DND-41 (cell line): ENCODE data around the gene CD7.

ENCODE experiments used
- ATAC-seq: fragments of 200-7000 bp; cut with Tn5 transposase; 3 replicates; pipeline ENCODE4 v1.9.1; 2021; ENCODE audit warnings: low read depth; ENCODE audit not compliant: insufficient read depth
- DNase-seq: peaks from one replicate; pipeline ENCODE4 v3.0.0-alpha.2; 2020
- H2AFZ ChIP-seq: 2 replicates; pipeline ENCODE4 v1.6.0; 2012; ENCODE audit warnings: low read depth, low read length
- H3K27ac ChIP-seq: 2 replicates; pipeline ENCODE4 v1.5.1; 2012; ENCODE audit warnings: low read length, inconsistent platforms
- H3K27me3 ChIP-seq: fragments of 200-600 bp; sonication (generic); 2 replicates; pipeline ENCODE4 v1.6.0; 2012; ENCODE audit warnings: low read length, mild to moderate bottlenecking, inconsistent platforms; ENCODE audit not compliant: insufficient read depth, poor library complexity
- H3K36me3 ChIP-seq: 2 replicates; pipeline ENCODE4 v1.5.1; 2012; ENCODE audit warnings: low read length, inconsistent platforms; ENCODE audit not compliant: insufficient read depth
- H3K4me1 ChIP-seq: 2 replicates; pipeline ENCODE4 v1.5.1; 2012; ENCODE audit warnings: mild to moderate bottlenecking, low read length; ENCODE audit not compliant: insufficient read depth
- H3K4me2 ChIP-seq: 2 replicates; pipeline ENCODE4 v1.6.0; 2012; ENCODE audit warnings: mild to moderate bottlenecking, moderate library complexity, low read length, inconsistent platforms; ENCODE audit not compliant: insufficient read depth
- H3K4me3 ChIP-seq, 2 experiments: fragments of 200-600 bp in 1 of 2; shearing (Covaris generic) in 1 of 2; 2 replicates each; pipeline ENCODE4 v1.5.1; 2012 to 2016; ENCODE audit warnings: inconsistent platforms in 2 of 2, low read length in 2 of 2, mild to moderate bottlenecking in 2 of 2, low read depth in 1 of 2, moderate library complexity in 1 of 2
- H3K79me2 ChIP-seq: 2 replicates; pipeline ENCODE4 v1.6.0; 2012; ENCODE audit warnings: low read length, inconsistent platforms; ENCODE audit not compliant: insufficient read depth
- H3K9ac ChIP-seq: 2 replicates; pipeline ENCODE4 v1.6.0; 2012; ENCODE audit warnings: low read depth, mild to moderate bottlenecking, inconsistent platforms, low read length, moderate library complexity
- H3K9me3 ChIP-seq: 2 replicates; pipeline ENCODE4 v1.5.1; 2012; ENCODE audit warnings: low read length, moderate library complexity, mild to moderate bottlenecking, inconsistent platforms; ENCODE audit not compliant: insufficient read depth, severe bottlenecking
- H4K20me1 ChIP-seq: 2 replicates; pipeline ENCODE4 v1.6.0; 2012; ENCODE audit warnings: low read length; ENCODE audit not compliant: insufficient read depth
- CTCF ChIP-seq: IDR thresholded peaks from 2 replicates; pipeline ENCODE4 v1.5.1; 2012; ENCODE audit warnings: borderline replicate concordance, low read length, moderate library complexity, mild to moderate bottlenecking; ENCODE audit not compliant: poor library complexity, severe bottlenecking; ENCODE audit errors: extremely low read depth
- EZH2 ChIP-seq: IDR thresholded peaks from 3 replicates; pipeline ENCODE4 v1.6.1; 2012; ENCODE audit warnings: borderline replicate concordance, low read depth, mild to moderate bottlenecking, moderate library complexity, low read length, inconsistent platforms; ENCODE audit not compliant: severe bottlenecking

Gene CD7

GRCh38 chr17:82314012-82314726 lies 3.2 kb downstream of the CD7 start:
- no peaks in the 10 kb centered on the region for H3K27me3 ChIP-seq
- TF ChIP-seq EZH2 (no peak), CTCF (no peak)
- peaks cover 37% of the 10 kb centered on the region for H3K36me3 ChIP-seq
- DNase-seq (no peak), ATAC-seq (no peak)
- peak overlapping the region; percentile 84 for H3K4me2 ChIP-seq
- no peak overlapping the region for H3K4me3 ChIP-seq
- H2AFZ ChIP-seq = no peak overlapping the region
- peak overlapping the region; percentile 37; the same call in 1 of the 2 replicates for H3K27ac ChIP-seq
- H4K20me1 ChIP-seq = peaks cover 8% of the 10 kb centered on the region; the same call in 1 of the 2 replicates
- H3K9me3 ChIP-seq = no peaks in the 10 kb centered on the region
- H3K9ac ChIP-seq = 0 out of 2 replicates have a peak overlapping the region, but pooled peaks have one; percentile 82
- peaks cover 38% of the 10 kb centered on the region for H3K4me1 ChIP-seq
- H3K79me2 ChIP-seq = peaks cover 34% of the 10 kb centered on the region

- Histone ChIP-seq H3K4me3 (no peak overlapping the region), H3K27ac (no peak overlapping the region), H3K9ac (no peak overlapping the region), H3K79me2 (peaks cover 34% of the 10 kb centered on the region), H3K27me3 (no peaks in the 10 kb centered on the region), H3K9me3 (no peaks in the 10 kb centered on the region), H2AFZ (no peak overlapping the region), H4K20me1 (peaks cover 8% of the 10 kb centered on the region; the same call in 1 of the 2 replicates), H3K4me1 (peaks cover 37% of the 10 kb centered on the region), H3K36me3 (peaks cover 37% of the 10 kb centered on the region), H3K4me2 (no peak overlapping the region)
- TF ChIP-seq CTCF (no peak), EZH2 (no peak)
- DNase-seq (no peak), ATAC-seq (no peak)
Observed at GRCh38 chr17:82313195-82314011, 4.0 kb downstream of the CD7 start.

- Histone ChIP-seq H3K27me3 (no peaks in the 10 kb centered on the region), H4K20me1 (peaks cover 8% of the 10 kb centered on the region; the same call in 1 of the 2 replicates), H2AFZ (no peak overlapping the region), H3K9ac (no peak overlapping the region), H3K79me2 (peaks cover 21% of the 10 kb centered on the region), H3K4me3 (no peak overlapping the region), H3K36me3 (peaks cover 37% of the 10 kb centered on the region), H3K27ac (no peak overlapping the region), H3K4me2 (no peak overlapping the region), H3K4me1 (peaks cover 31% of the 10 kb centered on the region), H3K9me3 (no peaks in the 10 kb centered on the region)
- TF ChIP-seq EZH2 = no peak
- no peak for TF ChIP-seq CTCF
- DNase-seq (no peak), ATAC-seq (no peak)
Observed at GRCh38 chr17:82311971-82312370, 5.4 kb downstream of the CD7 start.
